Psoas muscle (tissue), 8 donors: Measurements from ENCODE around the gene NEURL1B. TPM values are rescaled to one million over a fixed set of nuclear protein-coding genes. Genes with fewer than 3 reads are reported as not detected.

ENCODE experiments used
- ATAC-seq, 4 donors: fragments of 200-7000 bp; cut with Tn5 transposase; one replicate each; pipeline ENCODE4 v1.9.1; 2020; ENCODE audit warnings: moderate library complexity in 3 of 4, mild to moderate bottlenecking in 2 of 4
- DNase-seq, 2 donors: peaks; one replicate each; pipeline ENCODE4 v3.0.0-alpha.2; 2020
- H3K27ac ChIP-seq: fragments of 200-600 bp; one replicate; pipeline ENCODE4 v1.8.0; 2022
- H3K27me3 ChIP-seq, 3 donors: fragments of 200-600 bp in 1 of 3; one replicate each; pipeline versions ENCODE4 v1.6.1 to v1.8.0; 2013 to 2022; ENCODE audit warnings: low read length in 2 of 3, mild to moderate bottlenecking in 2 of 3, moderate library complexity in 1 of 3; ENCODE audit not compliant: insufficient read depth in 3 of 3
- H3K36me3 ChIP-seq, 2 donors: fragments of 200-600 bp in 1 of 2; one replicate each; pipeline versions ENCODE4 v1.6.1 to v1.8.0; 2013 to 2022; ENCODE audit warnings: low read depth in 1 of 2, mild to moderate bottlenecking in 1 of 2, moderate library complexity in 1 of 2; ENCODE audit not compliant: insufficient read depth in 1 of 2
- H3K4me1 ChIP-seq: fragments of 200-600 bp; one replicate; pipeline ENCODE4 v1.8.0; 2022
- H3K4me3 ChIP-seq: fragments of 200-600 bp; one replicate; pipeline ENCODE4 v1.8.0; 2022; ENCODE audit warnings: mild to moderate bottlenecking
- H3K9me3 ChIP-seq: fragments of 200-600 bp; one replicate; pipeline ENCODE4 v1.8.0; 2022
- WGBS, 3 donors: extraction: QIAGEN DNeasy Blood & Tissue Kit; methylation state at CpG; one replicate each; pipeline versions ENCODE4 v1.1.6 to v1.1.7; 2013; 5-methylcytosine and 5-hydroxymethylcytosine counted together
- intact Hi-C, 2 donors: fragments of 100-400 bp; cut with DNase I; formaldehyde crosslinking; loops; one replicate each; pipeline versions ENCODE4 v1.11.0 to v1.14.2; 2022
- polyA plus RNA-seq, 3 donors: library from polyadenylated mRNA; stranded (reverse); fragments of 200-250 nt; gene quantifications; one replicate each; pipeline ENCODE4 v1.2.3, GENCODE V29; 2013
- total RNA-seq, 4 donors: library from RNA; stranded (reverse); fragmentation: NEBNext Ultra II Directional in 2 of 4; extraction: Animal tissue kit (Norgen Biotek cat#: 25700) in 2 of 4; gene quantifications; one replicate each; pipeline versions ENCODE4 v1.2.1 to v1.2.4, GENCODE V29; 2021 to 2023
- TF ChIP-seq, protein P1 (sequence below): fragments of 200-600 bp; IDR thresholded peaks from one replicate; pipeline ENCODE4 v1.8.0; 2022; ENCODE audit warnings: antibody characterized with exemption
- donor health status: healthy with polysubstance abuse.
- donor health status: DM: no; HTN: no; CAD: no; lungs with moderate emphysema.
- donor health status: Bipolar disorder and iron deficiency.
- donor health status: healthy.
- donor health status: DM: yes; HTN: yes; CAD: no.
- donor health status: DM: no; HTN: no; CAD: no.
- donor health status: DM: no; HTN: no; CAD: no.
- donor health status: DM: yes; HTN: yes; CAD: no.

NEURL1B gene
- total and polyA plus RNA-seq, 7 donors, result 8.0 to 20.4 (median 13.7) TPM

DNA sequence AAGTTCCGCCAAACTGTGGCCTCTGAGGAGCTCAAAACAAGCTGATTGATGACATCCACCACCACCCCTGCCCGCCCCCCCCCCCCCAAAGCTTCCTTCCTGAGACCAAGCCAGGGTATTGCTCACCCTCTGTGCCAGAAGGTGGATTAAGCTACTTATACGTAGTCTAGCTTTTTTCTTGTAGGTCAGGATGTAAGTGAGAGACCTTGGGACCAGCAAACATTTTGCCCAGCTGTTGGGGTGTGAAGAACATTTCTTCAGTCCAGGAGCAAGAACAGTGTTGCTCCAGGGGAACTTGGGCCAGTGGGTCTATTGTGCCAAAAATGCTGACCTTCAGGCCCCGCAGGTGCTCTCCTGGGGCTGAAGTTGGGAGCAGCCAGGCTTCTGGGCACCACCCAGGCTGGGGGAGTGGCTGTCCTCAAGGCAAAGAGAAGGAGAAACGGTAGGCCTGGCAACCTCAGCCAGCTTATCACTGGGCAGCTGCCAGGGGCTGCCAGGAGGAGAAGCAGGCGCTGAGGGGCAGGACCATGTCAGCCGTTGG lies 18.0 kb downstream of the NEURL1B start:
- intact Hi-C loops, result no loop called here
- DNase-seq, result peak; percentile 39 to 63
- peak in 3 of 4 donors; percentile 17 to 45 (median 39) for ATAC-seq
- Histone ChIP-seq H3K9me3 (peaks cover 3% of the 10 kb centered on the region), H3K27me3 (peaks cover 0 to 21% (median 0%) of the 10 kb centered on the region in 3 donors), H3K4me1 (peaks cover 15% of the 10 kb centered on the region), H3K27ac (peak overlapping the region; percentile 66), H3K36me3 (no peaks in the 10 kb centered on the region), H3K4me3 (peak overlapping the region; percentile 15)
- WGBS, 3 donors, result 14 to 25% (median 24%) methylated on average over 7 of the region's 7 CpGs
- TF ChIP-seq, protein P1, sequence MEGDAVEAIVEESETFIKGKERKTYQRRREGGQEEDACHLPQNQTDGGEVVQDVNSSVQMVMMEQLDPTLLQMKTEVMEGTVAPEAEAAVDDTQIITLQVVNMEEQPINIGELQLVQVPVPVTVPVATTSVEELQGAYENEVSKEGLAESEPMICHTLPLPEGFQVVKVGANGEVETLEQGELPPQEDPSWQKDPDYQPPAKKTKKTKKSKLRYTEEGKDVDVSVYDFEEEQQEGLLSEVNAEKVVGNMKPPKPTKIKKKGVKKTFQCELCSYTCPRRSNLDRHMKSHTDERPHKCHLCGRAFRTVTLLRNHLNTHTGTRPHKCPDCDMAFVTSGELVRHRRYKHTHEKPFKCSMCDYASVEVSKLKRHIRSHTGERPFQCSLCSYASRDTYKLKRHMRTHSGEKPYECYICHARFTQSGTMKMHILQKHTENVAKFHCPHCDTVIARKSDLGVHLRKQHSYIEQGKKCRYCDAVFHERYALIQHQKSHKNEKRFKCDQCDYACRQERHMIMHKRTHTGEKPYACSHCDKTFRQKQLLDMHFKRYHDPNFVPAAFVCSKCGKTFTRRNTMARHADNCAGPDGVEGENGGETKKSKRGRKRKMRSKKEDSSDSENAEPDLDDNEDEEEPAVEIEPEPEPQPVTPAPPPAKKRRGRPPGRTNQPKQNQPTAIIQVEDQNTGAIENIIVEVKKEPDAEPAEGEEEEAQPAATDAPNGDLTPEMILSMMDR, result no peak

DNA sequence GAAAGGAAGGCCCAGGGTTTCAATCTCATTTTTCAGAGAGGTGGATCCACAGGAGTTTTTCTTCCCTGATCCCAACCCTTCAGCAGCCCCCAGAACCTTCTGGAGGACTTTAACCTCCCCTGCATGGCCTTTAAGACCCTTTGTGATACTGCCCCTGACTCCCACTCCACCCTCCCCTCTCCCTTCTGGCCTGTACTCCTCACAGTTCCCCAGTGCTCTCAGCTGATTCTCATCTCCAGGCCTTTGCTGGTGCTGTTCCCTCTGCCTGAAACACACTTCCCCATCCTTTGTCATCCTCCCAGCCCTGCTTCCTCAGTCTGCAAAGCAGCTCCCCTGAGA lies 18.5 kb downstream of the NEURL1B start:
- peaks cover 3% of the 10 kb centered on the region for H3K9me3 ChIP-seq
- peak overlapping the region; percentile 65 for H3K27ac ChIP-seq
- ATAC-seq, result peak in 2 of 4 donors; percentile 5 to 19
- DNase-seq, result no peak
- H3K36me3 ChIP-seq, result no peaks in the 10 kb centered on the region
- H3K4me3 ChIP-seq, result peak overlapping the region; percentile 15
- peaks cover 0 to 21% (median 0%) of the 10 kb centered on the region in 3 donors for H3K27me3 ChIP-seq
- intact Hi-C loops, result no loop called here
- TF ChIP-seq, protein P1, result no peak
- H3K4me1 ChIP-seq, result peaks cover 15% of the 10 kb centered on the region

DNA sequence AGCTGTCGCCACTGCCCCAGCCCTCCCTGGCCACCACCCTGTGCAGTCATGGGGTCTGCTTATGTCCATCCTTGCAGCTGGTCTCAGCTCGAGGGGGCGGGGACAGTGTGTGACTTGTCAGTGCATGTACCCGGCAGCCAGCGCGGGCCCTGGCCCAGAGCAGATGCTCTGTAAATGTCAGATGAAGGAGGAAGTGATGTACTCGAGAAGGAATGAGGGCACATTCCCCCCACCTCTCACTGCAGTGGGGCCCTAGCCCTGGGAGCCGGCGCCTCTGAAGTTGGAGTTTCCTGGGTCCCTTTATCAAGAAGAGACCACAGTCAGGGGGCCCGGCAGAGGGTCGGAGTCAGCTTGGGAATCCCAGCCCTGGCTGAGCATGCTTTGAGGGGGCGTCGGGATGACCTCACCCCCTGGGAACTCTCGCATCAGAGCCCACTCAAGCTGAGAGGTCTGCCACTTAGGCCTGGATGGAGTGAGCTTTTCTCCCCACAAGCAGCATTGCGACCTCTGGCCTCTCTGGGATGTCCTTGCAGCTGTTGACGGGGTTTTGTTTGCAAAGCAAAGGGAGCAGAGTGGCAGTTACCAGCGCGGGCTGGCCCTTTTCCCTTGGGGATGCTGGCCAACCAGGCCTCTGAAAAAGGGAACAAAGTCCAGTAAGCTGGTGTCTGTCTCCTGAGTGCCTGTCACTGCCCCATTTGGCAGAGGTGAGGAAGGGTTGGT lies 19.0 kb downstream of the NEURL1B start:
- 17 to 28% (median 19%) methylated on average over 17 to 18 of the region's 18 CpGs for WGBS, 3 donors
- Histone ChIP-seq H3K9me3 (peaks cover 3% of the 10 kb centered on the region), H3K27ac (peak overlapping the region; percentile 65), H3K4me3 (no peak overlapping the region), H3K27me3 (peaks cover 0 to 21% (median 0%) of the 10 kb centered on the region in 3 donors), H3K36me3 (no peaks in the 10 kb centered on the region), H3K4me1 (peaks cover 15% of the 10 kb centered on the region)
- ATAC-seq (peak; percentile 73 to 85 (median 78)), DNase-seq (peak; percentile 87 to 88)
- intact Hi-C loops, result no loop called here
- TF ChIP-seq, protein P1, result no peak

DNA sequence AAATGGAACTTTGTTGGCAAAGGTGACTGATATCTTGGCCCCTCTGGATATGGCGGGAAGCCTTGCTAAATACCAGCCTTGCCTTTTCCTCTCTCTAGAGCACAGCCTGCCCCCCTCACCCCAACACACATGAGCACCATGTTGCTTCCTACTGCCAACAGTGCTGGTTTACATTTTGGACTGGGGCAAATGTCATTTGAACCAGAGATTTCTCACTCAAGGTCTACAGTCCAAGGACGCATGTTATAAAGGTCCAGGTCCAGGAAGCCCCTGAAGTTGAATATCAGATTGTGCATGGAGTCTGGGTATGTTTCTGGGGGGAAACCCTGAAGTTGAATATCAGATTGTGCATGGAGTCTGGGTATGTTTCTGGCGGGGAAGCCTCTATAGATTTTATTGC lies 19.9 kb downstream of the NEURL1B start:
- intact Hi-C loops, result no loop called here

More for the DNA sequence above, 19.9 kb downstream of the NEURL1B start:
- TF ChIP-seq, protein P1, result no peak
- peaks cover under 1% of the 10 kb centered on the region for H3K9me3 ChIP-seq
- H3K4me1 ChIP-seq, result peaks cover 15% of the 10 kb centered on the region
- H3K4me3 ChIP-seq, result no peak overlapping the region
- DNase-seq (no peak), ATAC-seq (no peak)
- 80 to 93% (median 89%) methylated on average over 3 of the region's 3 CpGs for WGBS, 3 donors
- H3K27me3 ChIP-seq, result peaks cover 0 to 14% (median 0%) of the 10 kb centered on the region in 3 donors
- H3K27ac ChIP-seq, result peak overlapping the region; percentile 58
- H3K36me3 ChIP-seq, result no peaks in the 10 kb centered on the region
